Mesodermal cell (in vitro differentiated cells): ENCODE results near the gene AOPEP.

Experiments used
- H3K27ac ChIP-seq: 2 replicates; pipeline ENCODE4 v1.7.0; 2013; ENCODE audit warnings: mild to moderate bottlenecking, low read depth, low read length, moderate library complexity; ENCODE audit not compliant: severe bottlenecking
- H3K36me3 ChIP-seq: 2 replicates; pipeline ENCODE4 v1.7.1; 2013; ENCODE audit warnings: mild to moderate bottlenecking, low read length, moderate library complexity; ENCODE audit not compliant: control insufficient read depth, insufficient read depth
- H3K4me1 ChIP-seq: one replicate; pipeline ENCODE4 v1.7.1; 2013; ENCODE audit warnings: mild to moderate bottlenecking, low read length; ENCODE audit not compliant: insufficient read depth, control insufficient read depth, poor library complexity, severe bottlenecking
- H3K4me3 ChIP-seq: 2 replicates; pipeline ENCODE4 v1.7.0; 2013; ENCODE audit warnings: low read length, control low read depth, mild to moderate bottlenecking; ENCODE audit not compliant: insufficient read depth, poor library complexity, severe bottlenecking; ENCODE audit errors: extremely low read depth
- H3K9me3 ChIP-seq: 2 replicates; pipeline ENCODE4 v1.7.1; 2013; ENCODE audit warnings: mild to moderate bottlenecking, low read length, moderate library complexity; ENCODE audit not compliant: control insufficient read depth
- WGBS, 2 experiments: methylation state at CpG; one replicate each; pipeline ENCODE4 v1.1.5; 2013; ENCODE audit warnings: missing lambda C conversion rate in 2 of 2; ENCODE audit not compliant: insufficient coverage in 2 of 2; 5-methylcytosine and 5-hydroxymethylcytosine counted together

AOPEP gene

GRCh38 chr9:95078939-95079338 lies 352.4 kb downstream of the AOPEP start:
- WGBS, 2 experiments: 30 to 41% methylated on average over 2 to 4 of the region's 6 CpGs
- Histone ChIP-seq H3K9me3 (no peaks in the 10 kb centered on the region), H3K4me3 (no peak overlapping the region), H3K27ac (peak overlapping the region; percentile 36), H3K36me3 (peaks cover 75% of the 10 kb centered on the region), H3K4me1 (peaks cover 33% of the 10 kb centered on the region)

- Histone ChIP-seq H3K4me3 (no peak overlapping the region), H3K27ac (peak overlapping the region; percentile 31), H3K9me3 (no peaks in the 10 kb centered on the region), H3K36me3 (peaks cover 74% of the 10 kb centered on the region), H3K4me1 (peaks cover 33% of the 10 kb centered on the region)
- 95 to 96% methylated on average over 7 to 8 of the region's 10 CpGs for WGBS, 2 experiments
Measured at GRCh38 chr9:95079461-95079860, 353.0 kb downstream of the AOPEP start.

GRCh38 chr9:95080961-95081647 lies 354.6 kb downstream of the AOPEP start:
- Histone ChIP-seq H3K4me1 (peaks cover 39% of the 10 kb centered on the region), H3K4me3 (no peak overlapping the region), H3K27ac (no peak overlapping the region), H3K36me3 (peaks cover 74% of the 10 kb centered on the region), H3K9me3 (no peaks in the 10 kb centered on the region)
- WGBS, 2 experiments: 93 to 97% methylated on average over 18 of the region's 20 CpGs

GRCh38 chr9:95081998-95082397 lies 355.5 kb downstream of the AOPEP start:
- H3K27ac ChIP-seq: no peak overlapping the region
- 88 to 92% methylated on average over 18 to 19 of the region's 19 CpGs for WGBS, 2 experiments
- no peaks in the 10 kb centered on the region for H3K9me3 ChIP-seq
- peaks cover 75% of the 10 kb centered on the region for H3K36me3 ChIP-seq
- H3K4me3 ChIP-seq: no peak overlapping the region
- H3K4me1 ChIP-seq: peaks cover 42% of the 10 kb centered on the region

GRCh38 chr9:95082401-95083084 lies 356.0 kb downstream of the AOPEP start:
- Histone ChIP-seq H3K4me3 (no peak overlapping the region), H3K9me3 (no peaks in the 10 kb centered on the region), H3K4me1 (peaks cover 37% of the 10 kb centered on the region), H3K27ac (no peak overlapping the region), H3K36me3 (peaks cover 74% of the 10 kb centered on the region)
- WGBS, 2 experiments: 95 to 98% methylated on average over 17 to 18 of the region's 18 CpGs

GRCh38 chr9:95083086-95083768 lies 356.7 kb downstream of the AOPEP start:
- H3K4me3 ChIP-seq: no peak overlapping the region
- 88 to 91% methylated on average over 25 to 30 of the region's 39 CpGs for WGBS, 2 experiments
- peaks cover 30% of the 10 kb centered on the region for H3K4me1 ChIP-seq
- H3K9me3 ChIP-seq: no peaks in the 10 kb centered on the region
- H3K27ac ChIP-seq: no peak overlapping the region
- peaks cover 78% of the 10 kb centered on the region for H3K36me3 ChIP-seq

GRCh38 chr9:95084254-95084934 lies 357.9 kb downstream of the AOPEP start:
- 94 to 95% methylated on average over 13 to 16 of the region's 19 CpGs for WGBS, 2 experiments
- peaks cover 83% of the 10 kb centered on the region for H3K36me3 ChIP-seq
- H3K9me3 ChIP-seq: no peaks in the 10 kb centered on the region
- H3K27ac ChIP-seq: no peak overlapping the region
- peaks cover 23% of the 10 kb centered on the region for H3K4me1 ChIP-seq
- H3K4me3 ChIP-seq: no peak overlapping the region

- Histone ChIP-seq H3K9me3 (no peaks in the 10 kb centered on the region), H3K27ac (no peak overlapping the region), H3K4me3 (no peak overlapping the region), H3K4me1 (peaks cover 18% of the 10 kb centered on the region), H3K36me3 (peaks cover 84% of the 10 kb centered on the region)
- WGBS, 2 experiments: 95 to 98% methylated on average over 28 of the region's 29 CpGs
Measured at GRCh38 chr9:95085036-95085770, 358.7 kb downstream of the AOPEP start.

GRCh38 chr9:95085861-95086563 lies 359.5 kb downstream of the AOPEP start:
- no peaks in the 10 kb centered on the region for H3K9me3 ChIP-seq
- 95 to 97% methylated on average over 40 of the region's 40 CpGs for WGBS, 2 experiments
- peaks cover 23% of the 10 kb centered on the region for H3K4me1 ChIP-seq
- H3K36me3 ChIP-seq: peaks cover 79% of the 10 kb centered on the region
- no peak overlapping the region for H3K4me3 ChIP-seq
- H3K27ac ChIP-seq: peak overlapping the region; percentile 78
